Measurements from ENCODE around the gene METTL1.
A peak's percentile ranks its signal among the peaks of the same experiment; 100 is the strongest.
"Not testable (repeated sequence)": the region's sequence is repeated elsewhere in the genome, so short reads cannot be mapped to it uniquely, and the experiment has no call there.

METTL1 gene

DNA sequence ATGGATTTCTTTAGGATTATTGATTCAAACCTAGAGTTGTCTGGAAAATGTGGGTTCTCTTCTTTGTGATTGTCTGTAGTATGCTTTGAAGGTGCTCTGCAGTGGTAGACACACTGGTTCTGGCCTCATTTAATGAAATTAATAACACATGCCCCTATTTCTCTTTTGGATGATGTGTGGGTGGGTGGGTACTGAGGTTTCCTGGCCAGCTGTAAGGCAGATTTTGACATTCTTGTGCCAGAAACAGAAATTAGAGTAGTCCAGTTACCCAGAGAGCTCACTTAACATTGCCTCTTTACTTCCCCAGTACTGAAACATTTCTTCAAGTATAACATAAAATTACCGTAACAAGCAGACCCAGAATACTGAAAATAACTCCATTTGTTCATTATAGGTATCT is 25.1 kb upstream of the METTL1 start:
- no peak for DNase-seq

- no peak for DNase-seq
These were observed 23.4 kb upstream of the METTL1 start for GRCh38 chr12:57795354-57795753.

DNA sequence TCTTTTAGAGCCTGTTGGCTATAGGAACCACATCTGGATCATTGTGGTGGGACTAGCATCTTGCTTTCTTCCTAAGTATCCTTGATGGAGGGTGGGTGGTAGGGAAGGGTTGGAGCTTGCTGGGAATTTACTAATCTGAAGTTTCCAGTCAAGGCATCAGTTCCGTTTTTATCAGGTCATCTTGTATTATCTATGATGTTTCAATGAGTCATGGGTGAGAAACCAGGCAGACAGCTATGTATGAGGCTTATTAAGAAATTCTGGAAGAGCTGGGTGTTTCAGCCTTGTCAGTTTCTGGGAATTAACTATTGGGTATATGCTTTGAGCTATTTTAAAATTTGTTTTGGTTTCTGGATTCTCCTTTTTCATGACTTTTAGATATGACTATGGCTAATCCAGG is 22.0 kb upstream of the METTL1 start:
- no peak for DNase-seq

DNA sequence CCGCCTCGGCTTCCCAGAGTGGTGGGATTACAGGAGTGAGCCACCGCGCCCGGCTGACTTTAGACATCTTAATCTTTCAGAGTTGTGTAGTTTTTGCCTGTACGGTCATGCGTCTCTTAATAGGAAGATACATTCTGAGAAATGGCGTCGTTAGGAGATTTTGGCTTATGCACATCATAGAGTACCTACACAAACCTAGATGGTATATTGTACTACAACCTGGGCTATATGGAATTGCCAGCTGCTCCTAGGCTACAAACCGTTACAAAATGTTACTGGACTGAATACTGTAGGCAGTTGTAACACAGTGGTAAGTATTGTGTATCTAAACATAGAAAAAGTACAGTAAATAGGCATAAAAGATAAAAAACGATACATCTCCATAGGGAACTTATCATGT is 12.0 kb upstream of the METTL1 start:
- no peak for DNase-seq

GRCh38 chr12:57783466-57783801 is 11.5 kb upstream of the METTL1 start:
- DNase-seq = no peak

GRCh38 chr12:57782608-57783465 is 10.9 kb upstream of the METTL1 start, which contains the start of gene TSFM:
TSFM (plus strand) TSS chr12:57782787; CDS start chr12:57782802, 15 bp downstream.
- peak; percentile 95 for DNase-seq

GRCh38 chr12:57782243-57782607 is 10.3 kb upstream of the METTL1 start:
- no peak for DNase-seq

GRCh38 chr12:57781801-57782200 is 9.9 kb upstream of the METTL1 start:
- no peak for DNase-seq

DNA sequence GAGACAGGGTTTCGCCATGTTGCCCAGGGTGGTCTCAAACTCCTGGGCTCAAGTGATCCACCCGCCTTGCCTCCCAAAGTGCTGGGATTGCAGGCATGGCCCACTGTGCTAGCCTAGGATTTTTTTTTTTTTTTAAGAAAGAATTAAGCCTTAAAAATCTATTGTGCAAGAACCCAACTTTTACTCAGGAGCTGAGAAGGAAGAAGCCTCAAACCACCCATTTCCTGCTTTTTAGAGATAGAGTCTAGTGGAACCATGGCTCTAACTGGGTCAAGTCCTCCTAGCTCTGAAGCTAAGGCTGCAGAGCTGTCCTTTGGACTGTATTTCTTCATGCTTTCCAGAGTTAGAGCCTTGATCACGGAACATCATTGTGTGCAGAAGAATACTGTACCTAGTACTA is 9.3 kb upstream of the METTL1 start:
- DNase-seq = no peak

GRCh38 chr12:57780284-57780897 is 8.5 kb upstream of the METTL1 start:
- no peak for DNase-seq

DNA sequence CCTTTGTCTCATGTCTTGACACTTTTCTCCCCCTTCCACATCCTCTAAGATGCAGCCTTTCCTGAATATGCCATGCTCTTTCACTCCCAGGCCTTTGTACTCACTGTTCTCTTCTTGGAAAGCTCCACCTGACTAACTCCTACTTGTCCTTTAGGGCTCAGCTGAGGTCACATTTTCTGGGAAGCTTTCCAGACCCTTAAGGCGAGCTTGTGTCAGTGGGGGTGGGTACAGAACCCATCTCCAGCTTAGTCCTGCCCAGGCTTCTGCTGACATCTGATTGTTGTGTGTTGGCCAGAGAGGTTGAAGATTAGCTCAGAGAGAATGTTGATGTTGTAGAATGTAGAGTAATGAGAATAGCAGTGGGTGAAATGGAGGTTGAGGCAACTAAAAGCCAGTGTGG is 7.8 kb upstream of the METTL1 start:
- no peak for DNase-seq

DNA sequence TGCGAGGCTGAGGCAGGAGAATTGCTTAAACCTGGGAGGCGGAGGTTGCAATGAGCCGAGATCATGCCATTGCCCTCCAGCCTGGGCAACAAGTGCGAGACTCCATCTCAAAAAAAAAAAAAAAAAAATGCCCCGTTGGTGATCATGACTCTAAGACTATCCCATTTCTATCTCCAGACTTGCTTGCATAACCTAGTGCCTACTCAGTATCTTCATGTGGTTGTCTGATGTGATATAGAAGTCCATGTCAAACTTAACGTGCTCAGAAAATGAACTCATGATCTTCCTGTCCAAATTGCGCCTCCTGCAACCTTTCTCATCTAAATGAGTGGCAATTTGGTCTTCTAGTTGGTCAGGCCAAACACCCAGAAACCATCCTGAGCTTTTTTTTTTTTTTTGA is 6.0 kb upstream of the METTL1 start:
- no peak for DNase-seq

- no peak for DNase-seq
These were observed 5.5 kb upstream of the METTL1 start for GRCh38 chr12:57777367-57777766.

- no peak for DNase-seq
These were observed 4.3 kb upstream of the METTL1 start for GRCh38 chr12:57776247-57776587.

DNA sequence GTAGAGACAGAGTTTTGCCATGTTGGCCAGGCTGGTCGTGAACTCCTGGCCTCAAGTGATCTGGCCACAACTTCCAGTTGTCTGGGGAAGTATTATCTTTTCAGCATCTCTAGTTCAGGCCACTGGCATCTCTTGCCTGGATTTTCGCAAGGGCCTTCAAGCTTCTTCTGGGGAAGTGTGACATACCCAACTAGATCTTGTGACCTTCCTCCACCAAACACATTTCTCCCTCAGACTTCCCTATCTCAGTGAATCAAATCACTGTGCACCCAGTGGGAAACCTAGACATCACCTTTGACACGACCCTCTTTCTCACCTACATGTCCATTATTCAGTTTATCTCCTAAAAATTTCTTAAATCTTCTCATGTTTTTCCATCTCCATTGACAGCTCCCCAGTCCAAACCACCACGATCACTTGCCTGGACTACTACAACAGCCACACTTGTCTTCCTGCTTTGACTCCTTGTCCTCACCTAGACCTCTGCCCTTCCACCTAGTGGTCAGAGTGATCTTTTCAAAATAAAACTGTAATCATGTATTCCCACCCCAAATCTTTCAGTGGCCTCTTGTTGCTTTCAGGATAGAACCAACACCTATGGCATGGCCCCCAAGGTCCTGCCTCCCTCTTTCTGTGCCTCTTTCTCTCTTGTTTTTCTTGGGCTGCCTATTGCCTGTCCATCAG is 3.8 kb upstream of the METTL1 start:
- no peak for DNase-seq

DNA sequence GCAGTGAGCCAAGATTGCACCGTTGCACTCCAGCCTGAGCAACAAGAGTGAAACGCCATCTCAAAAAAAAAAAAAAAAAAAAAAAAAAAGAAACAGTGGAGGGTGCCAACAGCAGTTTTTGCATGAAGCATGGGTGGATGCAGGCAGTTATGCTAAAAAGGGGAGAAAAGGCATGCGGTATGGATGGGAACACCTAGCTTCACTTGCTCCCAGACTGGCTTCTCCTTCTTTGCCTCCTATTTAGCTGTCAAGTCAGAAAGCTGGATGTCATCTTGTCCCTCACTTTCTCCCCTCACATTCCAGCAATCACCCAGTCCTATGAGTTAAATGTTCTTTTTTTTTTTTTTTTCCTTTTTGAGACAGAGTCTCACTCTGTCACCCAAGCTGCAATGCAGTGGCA is 3.1 kb upstream of the METTL1 start:
- no peak for DNase-seq

- not testable (repeated sequence) for DNase-seq
These were observed 2.7 kb upstream of the METTL1 start for GRCh38 chr12:57774634-57775033.

DNA sequence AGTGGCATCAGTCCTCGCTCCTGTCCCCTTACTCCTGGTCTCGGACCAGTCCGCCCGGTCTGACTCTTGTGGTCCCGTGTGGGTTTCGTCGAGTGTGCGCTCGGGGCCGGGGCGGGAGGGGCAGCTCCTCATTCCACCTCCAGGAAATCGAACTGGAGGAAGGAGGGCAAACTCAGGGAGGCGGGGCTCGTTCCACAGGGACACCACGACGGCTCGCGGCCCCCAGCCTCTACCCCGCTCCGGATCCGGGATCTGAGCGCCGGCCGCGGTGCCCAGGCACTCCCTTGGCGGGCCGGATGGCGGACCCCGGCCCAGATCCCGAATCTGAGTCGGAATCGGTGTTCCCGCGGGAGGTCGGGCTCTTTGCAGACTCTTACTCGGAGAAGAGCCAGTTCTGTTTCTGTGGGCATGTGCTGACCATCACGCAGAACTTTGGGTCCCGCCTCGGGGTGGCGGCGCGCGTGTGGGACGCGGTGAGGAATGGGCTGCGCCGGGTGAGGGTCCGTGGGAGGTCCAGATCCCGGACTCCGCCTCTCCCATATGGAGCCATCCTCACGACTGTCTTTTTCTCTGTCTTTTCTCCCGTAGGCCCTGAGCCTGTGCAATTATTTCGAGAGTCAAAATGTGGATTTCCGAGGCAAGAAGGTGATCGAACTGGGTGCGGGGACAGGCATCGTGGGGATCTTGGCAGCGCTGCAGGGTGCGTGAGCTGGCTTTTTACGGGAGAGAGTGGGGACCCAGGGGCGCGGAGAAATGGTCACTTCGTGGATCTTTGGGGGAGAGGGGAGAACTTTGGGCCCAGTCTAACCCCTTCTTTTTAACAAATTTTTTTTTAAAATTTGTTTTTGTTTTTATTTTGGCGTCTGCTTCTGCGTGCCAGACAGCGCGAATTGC is 771 bp upstream of the METTL1 start, which contains the start of gene EEF1AKMT3:
EEF1AKMT3 (plus strand) TSS at position 186 of the 894 bp plus-strand sequence; CDS start at position 297, 111 bp downstream.
- DNase-seq = peak; percentile 49

DNA sequence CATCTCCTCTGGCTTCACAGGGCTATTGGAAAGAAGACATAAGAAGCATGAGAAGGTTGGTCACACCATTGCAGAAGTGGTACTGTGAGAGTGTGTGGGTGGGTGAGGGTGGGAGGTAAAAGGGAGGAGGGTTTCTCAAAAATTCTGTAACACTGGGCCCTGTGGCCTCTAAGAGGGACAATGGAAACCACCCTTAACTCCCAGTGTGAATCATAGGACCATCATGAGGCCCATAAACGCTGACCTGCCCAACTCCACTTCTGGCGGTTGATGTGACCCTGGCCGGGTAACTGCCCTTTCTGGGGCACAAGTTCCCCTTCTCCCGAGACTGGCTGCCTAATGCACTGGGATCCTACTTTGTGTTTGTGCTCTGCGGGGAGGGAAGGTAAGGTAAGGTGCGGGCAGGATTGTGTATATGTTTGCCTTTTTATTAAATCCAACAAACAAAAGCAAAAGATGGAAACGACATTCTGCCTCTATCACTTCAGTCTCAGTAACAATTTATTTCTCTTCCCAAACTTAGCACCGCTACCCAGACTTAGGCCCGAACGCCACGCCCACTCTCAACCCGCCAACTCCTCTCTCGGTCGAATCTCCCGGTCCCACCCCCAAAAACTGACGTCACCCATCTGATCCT is 551 bp downstream of the METTL1 start:
- DNase-seq = peak; percentile 94

GRCh38 chr12:57770734-57771133 is 1.2 kb downstream of the METTL1 start:
- no peak for DNase-seq

DNA sequence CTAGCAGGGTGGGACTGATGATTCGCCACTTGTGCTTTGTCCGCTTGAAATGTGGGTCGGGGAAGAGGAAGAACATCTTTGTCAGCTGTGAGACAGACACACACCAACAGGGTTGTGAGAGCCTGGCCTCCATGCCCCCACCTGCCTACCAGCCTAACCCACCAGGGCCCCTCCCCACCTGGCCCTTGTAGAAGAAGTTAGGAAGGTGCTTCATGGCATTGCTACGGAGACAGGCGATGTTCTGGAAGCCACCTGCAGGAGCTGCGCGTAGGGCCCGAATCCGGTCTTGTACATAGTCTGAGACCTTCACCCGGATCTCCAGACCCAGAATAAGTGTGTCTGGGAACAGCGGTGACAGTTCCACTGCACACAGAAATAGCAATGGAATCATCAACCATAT is 2.3 kb downstream of the METTL1 start:
- DNase-seq = no peak

DNA sequence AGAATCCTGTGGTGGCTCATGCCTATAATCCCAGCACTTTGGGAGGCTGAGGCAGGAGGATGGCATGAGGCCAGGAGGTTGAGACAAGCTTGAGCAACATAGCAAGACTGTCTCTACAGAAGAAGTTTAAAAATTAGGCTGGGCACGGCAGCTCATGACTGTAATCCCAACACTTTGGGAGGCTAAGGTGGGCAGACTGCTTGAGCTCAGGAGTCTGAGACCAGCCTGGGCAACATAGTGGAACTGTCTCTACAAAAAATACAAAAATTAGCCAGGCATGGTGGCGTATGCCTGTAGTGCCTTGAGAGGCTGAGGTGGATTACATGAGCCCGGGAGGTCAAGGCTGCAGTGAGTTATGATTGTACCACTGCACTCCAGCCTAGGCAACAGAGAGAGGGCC is 4.0 kb downstream of the METTL1 start:
- no peak for DNase-seq

DNA sequence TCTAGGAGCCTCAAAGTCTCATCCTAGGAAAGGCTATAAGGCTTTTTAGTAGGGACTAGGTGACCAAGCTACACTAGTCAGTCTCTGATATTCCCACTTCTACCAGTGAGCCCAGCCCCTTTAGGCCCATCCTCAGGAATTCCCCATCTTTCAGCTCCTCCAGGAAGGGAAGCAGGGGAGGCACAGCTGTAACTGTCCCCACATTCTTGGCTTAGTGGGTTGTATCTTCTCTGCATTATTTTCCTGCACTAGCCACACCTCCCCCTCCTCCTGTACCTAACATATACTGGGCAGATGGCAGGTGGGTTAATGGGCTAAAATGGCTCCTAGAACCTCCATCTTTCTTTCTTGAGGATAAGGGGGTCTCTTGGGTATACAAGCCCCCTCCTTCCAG is 4.6 kb downstream of the METTL1 start:
- DNase-seq = no peak
